OCI-LY1 (cell line): ENCODE measurements around the gene ZNF341.

Experiments used
- H2AFZ ChIP-seq: fragments of 200-600 bp; sonication (generic), shearing (Covaris generic); 2 replicates; pipeline ENCODE4 v1.6.0; 2014; ENCODE audit warnings: antibody characterized with exemption, mild to moderate bottlenecking, low read length
- H3F3A ChIP-seq: fragments of 200-600 bp; sonication (generic), shearing (Covaris generic); 2 replicates; pipeline ENCODE4 v1.6.0; 2014; ENCODE audit warnings: mild to moderate bottlenecking, antibody characterized with exemption, low read length, moderate library complexity; ENCODE audit not compliant: insufficient read depth
- H3K27ac ChIP-seq: fragments of 200-600 bp; sonication (generic); 2 replicates; pipeline ENCODE4 v1.5.1; 2014; ENCODE audit warnings: low read length, mixed run types, mild to moderate bottlenecking, low read depth; ENCODE audit not compliant: poor library complexity, severe bottlenecking
- H3K27me3 ChIP-seq: fragments of 200-600 bp; sonication (generic); 2 replicates; pipeline ENCODE4 v1.6.0; 2014; ENCODE audit warnings: antibody characterized with exemption, mild to moderate bottlenecking, low read length, moderate library complexity; ENCODE audit not compliant: insufficient read depth
- H3K36me3 ChIP-seq: fragments of 200-600 bp; sonication (generic); 2 replicates; pipeline ENCODE4 v1.6.1; 2014; ENCODE audit warnings: mild to moderate bottlenecking, antibody characterized with exemption, low read length, moderate library complexity, mixed read lengths; ENCODE audit not compliant: insufficient read depth
- H3K4me1 ChIP-seq: fragments of 200-600 bp; sonication (generic); 2 replicates; pipeline ENCODE4 v1.5.1; 2014; ENCODE audit warnings: mild to moderate bottlenecking, low read length, moderate library complexity; ENCODE audit not compliant: insufficient read depth, severe bottlenecking
- H3K4me2 ChIP-seq: fragments of 200-600 bp; sonication (generic), shearing (Covaris generic); 2 replicates; pipeline ENCODE4 v1.6.1; 2014; ENCODE audit warnings: low read length
- H3K4me3 ChIP-seq: fragments of 200-600 bp; sonication (generic); 2 replicates; pipeline ENCODE4 v1.5.1; 2014; ENCODE audit warnings: low read length, low read depth, mild to moderate bottlenecking, mixed read lengths; ENCODE audit not compliant: poor library complexity, severe bottlenecking
- H3K79me2 ChIP-seq: fragments of 200-600 bp; shearing (Covaris generic); 2 replicates; pipeline ENCODE4 v1.6.1; 2016; ENCODE audit warnings: mixed run types, low read length, mixed read lengths; ENCODE audit not compliant: insufficient read depth
- H3K9ac ChIP-seq: fragments of 200-600 bp; sonication (generic), shearing (Covaris generic); 2 replicates; pipeline ENCODE4 v1.6.1; 2014; ENCODE audit warnings: mild to moderate bottlenecking, low read length, mixed read lengths
- H3K9me2 ChIP-seq: fragments of 200-600 bp; sonication (generic), shearing (Covaris generic); 2 replicates; pipeline ENCODE4 v1.6.1; 2014; ENCODE audit warnings: low read depth, mild to moderate bottlenecking, low read length, mixed read lengths
- H3K9me3 ChIP-seq: fragments of 200-600 bp; shearing (Covaris generic); 2 replicates; pipeline ENCODE4 v1.6.1; 2014; ENCODE audit warnings: low read length, mixed read lengths
- H4K20me1 ChIP-seq: fragments of 200-600 bp; sonication (generic), shearing (Covaris generic); 2 replicates; pipeline ENCODE4 v1.6.0; 2016; ENCODE audit warnings: mild to moderate bottlenecking, low read length; ENCODE audit not compliant: insufficient read depth
- CTCF ChIP-seq: fragments of 200-600 bp; sonication (generic), shearing (Covaris generic); IDR thresholded peaks from 2 replicates; pipeline ENCODE4 v1.5.1; 2017; ENCODE audit warnings: mild to moderate bottlenecking, antibody characterized with exemption, low read length, moderate library complexity, mixed read lengths
- EZH2 ChIP-seq: fragments of 200-600 bp; sonication (generic), shearing (Covaris generic); IDR thresholded peaks from 2 replicates; pipeline ENCODE4 v1.8.0; 2017; ENCODE audit warnings: borderline replicate concordance, mixed run types, mild to moderate bottlenecking, antibody characterized with exemption, low read length, moderate library complexity, mixed read lengths

Gene ZNF341

GRCh38 chr20:33732166-33732970 is 572 bp downstream of the ZNF341 start:
- Histone ChIP-seq H2AFZ (no peak overlapping the region), H4K20me1 (no peaks in the 10 kb centered on the region), H3K9ac (peak overlapping the region; percentile 73), H3K79me2 (no peaks in the 10 kb centered on the region), H3K9me2 (no peaks in the 10 kb centered on the region), H3K27me3 (no peaks in the 10 kb centered on the region), H3K4me2 (peak overlapping the region; percentile 82), H3F3A (no peaks in the 10 kb centered on the region), H3K36me3 (no peaks in the 10 kb centered on the region), H3K4me3 (peak overlapping the region; percentile 64), H3K27ac (peak overlapping the region; percentile 94), H3K4me1 (peaks cover 30% of the 10 kb centered on the region), H3K9me3 (peaks cover 9% of the 10 kb centered on the region)
- no peak for TF ChIP-seq EZH2
- TF ChIP-seq CTCF: peak; percentile 17; the same call in 1 of the 2 replicates

- TF ChIP-seq CTCF (no peak), EZH2 (no peak)
- H3K79me2 ChIP-seq: no peaks in the 10 kb centered on the region
- peaks cover 12% of the 10 kb centered on the region for H3K9me3 ChIP-seq
- peak overlapping the region; percentile 19 for H3K4me3 ChIP-seq
- H3F3A ChIP-seq: no peaks in the 10 kb centered on the region
- H3K9ac ChIP-seq: peak overlapping the region; percentile 1; the same call in 1 of the 2 replicates
- H3K9me2 ChIP-seq: no peaks in the 10 kb centered on the region
- peak overlapping the region; percentile 82 for H3K4me2 ChIP-seq
- H3K27ac ChIP-seq: peak overlapping the region; percentile 94
- H3K36me3 ChIP-seq: no peaks in the 10 kb centered on the region
- no peaks in the 10 kb centered on the region for H4K20me1 ChIP-seq
- no peak overlapping the region; the same call in 1 of the 2 replicates for H2AFZ ChIP-seq
- no peaks in the 10 kb centered on the region for H3K27me3 ChIP-seq
- H3K4me1 ChIP-seq: peaks cover 30% of the 10 kb centered on the region
Measured at GRCh38 chr20:33733654-33734576, 2.1 kb downstream of the ZNF341 start.

GRCh38 chr20:33736962-33737361 is 5.2 kb downstream of the ZNF341 start:
- no peaks in the 10 kb centered on the region for H3K27me3 ChIP-seq
- no peaks in the 10 kb centered on the region for H4K20me1 ChIP-seq
- no peaks in the 10 kb centered on the region for H3K79me2 ChIP-seq
- no peaks in the 10 kb centered on the region for H3F3A ChIP-seq
- no peak overlapping the region for H2AFZ ChIP-seq
- no peaks in the 10 kb centered on the region for H3K36me3 ChIP-seq
- no peak overlapping the region for H3K4me2 ChIP-seq
- no peak overlapping the region for H3K27ac ChIP-seq
- peaks cover 23% of the 10 kb centered on the region for H3K4me1 ChIP-seq
- TF ChIP-seq EZH2: no peak
- no peak for TF ChIP-seq CTCF
- no peaks in the 10 kb centered on the region for H3K9me2 ChIP-seq
- H3K9me3 ChIP-seq: peaks cover 12% of the 10 kb centered on the region
- H3K9ac ChIP-seq: no peak overlapping the region
- H3K4me3 ChIP-seq: no peak overlapping the region
